Measurements from ENCODE around the gene RAD50.
"Not testable (repeated sequence)": the region's sequence is repeated elsewhere in the genome, so short reads cannot be mapped to it uniquely, and the experiment has no call there.

The RAD50 gene

DNA sequence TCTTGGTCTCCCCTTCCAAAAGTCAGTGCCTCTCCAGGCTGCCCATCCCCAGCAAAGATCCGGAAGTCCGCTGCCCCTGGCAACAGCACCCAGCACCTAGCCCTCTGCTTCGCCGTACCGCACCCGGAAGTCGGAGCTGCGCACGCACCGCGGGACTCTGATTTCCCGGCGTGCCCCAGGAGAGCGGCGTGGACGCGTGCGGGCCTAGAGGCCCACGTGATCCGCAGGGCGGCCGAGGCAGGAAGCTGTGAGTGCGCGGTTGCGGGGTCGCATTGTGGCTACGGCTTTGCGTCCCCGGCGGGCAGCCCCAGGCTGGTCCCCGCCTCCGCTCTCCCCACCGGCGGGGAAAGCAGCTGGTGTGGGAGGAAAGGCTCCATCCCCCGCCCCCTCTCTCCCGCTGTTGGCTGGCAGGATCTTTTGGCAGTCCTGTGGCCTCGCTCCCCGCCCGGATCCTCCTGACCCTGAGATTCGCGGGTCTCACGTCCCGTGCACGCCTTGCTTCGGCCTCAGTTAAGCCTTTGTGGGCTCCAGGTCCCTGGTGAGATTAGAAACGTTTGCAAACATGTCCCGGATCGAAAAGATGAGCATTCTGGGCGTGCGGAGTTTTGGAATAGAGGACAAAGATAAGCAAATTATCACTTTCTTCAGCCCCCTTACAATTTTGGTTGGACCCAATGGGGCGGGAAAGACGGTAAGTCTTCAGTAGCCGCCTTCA is at the start of gene RAD50:
Gene RAD50, plus strand, starts transcription at position 215 of the 715 bp plus-strand sequence. Its CDS starts 348 bp downstream, at position 563.
- DNase-seq: peak; percentile 92 to 93

GRCh38 chr5:132510076-132510475 is 46.7 kb upstream of the RAD50 start:
- no peak for DNase-seq

DNA sequence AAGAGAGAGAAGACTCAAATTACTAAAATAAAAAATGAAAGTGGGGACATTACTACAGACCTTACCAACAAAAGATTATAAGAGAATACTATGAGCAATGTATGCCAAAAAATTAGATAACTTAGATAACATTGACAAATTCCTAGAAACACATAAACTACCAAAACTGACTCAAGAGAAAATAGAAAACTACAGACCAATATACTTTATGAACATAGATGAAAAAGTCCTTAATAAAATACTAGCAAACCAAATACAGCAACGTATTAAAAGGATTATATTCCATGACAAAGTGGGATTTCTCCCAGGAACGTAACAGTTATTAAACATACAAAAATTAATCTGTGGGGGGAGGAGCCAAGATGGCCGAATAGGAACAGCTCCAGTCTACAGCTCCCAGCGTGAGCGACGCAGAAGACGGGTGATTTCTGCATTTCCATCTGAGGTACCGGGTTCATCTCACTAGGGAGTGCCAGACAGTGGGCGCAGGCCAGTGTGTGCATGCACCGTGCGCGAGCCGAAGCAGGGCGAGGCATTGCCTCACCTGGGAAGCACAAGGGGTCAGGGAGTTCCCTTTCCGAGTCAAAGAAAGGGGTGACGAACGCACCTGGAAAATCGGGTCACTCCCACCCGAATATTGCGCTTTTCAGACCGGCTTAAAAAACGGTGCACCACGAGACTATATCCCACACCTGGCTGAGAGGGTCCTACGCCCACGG is 43.0 kb upstream of the RAD50 start:
- DNase-seq: not testable (repeated sequence)

DNA sequence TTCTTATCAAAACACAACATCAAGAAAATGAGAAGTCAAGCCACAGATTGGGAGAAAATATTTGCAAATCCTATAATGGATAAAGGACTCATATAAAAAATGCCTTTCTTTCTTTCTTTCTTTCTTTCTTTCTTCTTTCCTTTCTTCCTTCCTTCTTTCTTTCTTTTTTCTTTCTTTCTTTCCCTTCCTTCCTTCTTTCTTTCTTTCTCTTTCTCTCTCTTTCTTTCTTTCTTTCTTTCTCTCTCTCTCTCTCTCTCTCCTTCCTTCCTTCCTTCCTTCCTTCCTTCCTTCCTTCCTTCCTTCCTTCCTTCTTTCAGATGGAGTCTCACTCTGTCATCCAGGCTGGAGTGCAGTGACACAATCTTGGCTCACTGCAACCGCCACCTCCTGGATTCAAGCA is 34.7 kb upstream of the RAD50 start:
- not testable (repeated sequence) for DNase-seq

- DNase-seq: not testable (repeated sequence)
These were observed 31.9 kb upstream of the RAD50 start for GRCh38 chr5:132524877-132525276.

GRCh38 chr5:132525299-132525724 is 31.5 kb upstream of the RAD50 start:
- no peak for DNase-seq

GRCh38 chr5:132526290-132526973 is 30.3 kb upstream of the RAD50 start:
- peak; percentile 14 to 57 for DNase-seq

- DNase-seq: no peak
These were observed 29.7 kb upstream of the RAD50 start for GRCh38 chr5:132526974-132527564.

- no peak for DNase-seq
These were observed 28.8 kb upstream of the RAD50 start for GRCh38 chr5:132528021-132528420.

GRCh38 chr5:132528866-132529634 is 27.7 kb upstream of the RAD50 start:
- DNase-seq: peak in 1 of 2 donors; percentile 19

- no peak for DNase-seq
These were observed 25.8 kb upstream of the RAD50 start for GRCh38 chr5:132530946-132531345.

- no peak for DNase-seq
These were observed 17.1 kb upstream of the RAD50 start for GRCh38 chr5:132539716-132540115.

- DNase-seq: no peak
These were observed 16.6 kb upstream of the RAD50 start for GRCh38 chr5:132540149-132540548.

- no peak for DNase-seq
These were observed 16.0 kb upstream of the RAD50 start for GRCh38 chr5:132540764-132541163.

DNA sequence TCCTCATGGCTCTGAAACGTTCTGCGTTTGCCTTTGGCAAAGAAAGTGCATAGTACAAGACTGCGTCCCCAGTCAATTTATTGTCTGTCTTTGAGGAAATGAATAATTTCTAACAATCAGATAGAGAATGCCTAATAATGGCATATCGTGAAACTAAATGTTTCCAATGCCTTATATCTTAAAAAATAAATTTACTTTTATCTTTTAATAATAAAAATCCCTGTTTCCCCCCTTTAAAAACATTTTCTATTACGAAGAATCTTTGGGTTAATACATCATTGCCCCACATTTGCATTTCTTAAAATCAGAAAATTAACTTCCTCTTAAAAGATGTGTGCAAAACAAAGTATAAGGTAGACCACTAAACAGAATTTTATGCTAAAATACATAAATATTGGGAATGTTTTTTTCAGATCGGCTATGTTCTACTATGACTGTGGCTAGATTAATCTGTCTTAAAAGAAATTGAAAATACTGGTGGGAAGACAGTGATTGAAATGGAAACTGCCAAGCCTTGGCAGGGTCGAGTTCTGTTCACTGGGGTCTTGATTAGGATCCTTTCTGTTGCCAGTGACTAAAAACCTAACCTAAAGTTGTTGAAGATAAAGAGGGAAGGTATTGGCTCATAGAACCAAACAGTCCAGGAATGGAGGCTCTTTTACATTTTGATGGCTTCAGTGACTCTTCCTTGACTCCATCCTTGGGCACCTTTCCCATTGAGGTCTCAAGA is 13.1 kb upstream of the RAD50 start, which contains the start of gene IL5:
Gene IL5, minus strand, starts transcription at position 51 of the 730 bp plus-strand sequence. Its CDS starts 44 bp downstream, at position 7.
- DNase-seq: no peak

DNA sequence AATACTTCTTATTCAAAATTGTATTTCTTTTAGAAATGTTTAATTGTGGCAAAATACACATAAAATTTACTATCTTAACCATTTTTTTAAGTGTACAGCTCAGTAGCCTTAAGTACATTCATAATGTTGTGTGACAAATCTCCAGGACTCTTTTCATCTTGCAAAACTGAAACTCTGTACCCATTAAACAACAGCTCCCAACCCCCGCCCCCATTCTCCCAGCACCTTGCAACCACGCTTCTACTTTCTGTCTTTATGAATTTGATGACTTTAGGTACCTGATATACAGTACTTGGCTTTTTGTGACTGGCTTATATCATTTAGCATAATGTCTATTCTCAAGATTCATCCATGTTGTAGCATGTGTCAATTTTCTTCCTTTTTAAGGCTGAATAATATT is 10.7 kb upstream of the RAD50 start:
- no peak for DNase-seq

- DNase-seq: no peak
These were observed 9.5 kb upstream of the RAD50 start for GRCh38 chr5:132547269-132547668.

- DNase-seq: not testable (repeated sequence)
These were observed 7.9 kb upstream of the RAD50 start for GRCh38 chr5:132548834-132549233.

- DNase-seq: no peak
These were observed 7.2 kb upstream of the RAD50 start for GRCh38 chr5:132549576-132549975.

- no peak for DNase-seq
These were observed 519 bp upstream of the RAD50 start for GRCh38 chr5:132556153-132556762.
